ENCODE results near the gene SPINK9.

DNA sequence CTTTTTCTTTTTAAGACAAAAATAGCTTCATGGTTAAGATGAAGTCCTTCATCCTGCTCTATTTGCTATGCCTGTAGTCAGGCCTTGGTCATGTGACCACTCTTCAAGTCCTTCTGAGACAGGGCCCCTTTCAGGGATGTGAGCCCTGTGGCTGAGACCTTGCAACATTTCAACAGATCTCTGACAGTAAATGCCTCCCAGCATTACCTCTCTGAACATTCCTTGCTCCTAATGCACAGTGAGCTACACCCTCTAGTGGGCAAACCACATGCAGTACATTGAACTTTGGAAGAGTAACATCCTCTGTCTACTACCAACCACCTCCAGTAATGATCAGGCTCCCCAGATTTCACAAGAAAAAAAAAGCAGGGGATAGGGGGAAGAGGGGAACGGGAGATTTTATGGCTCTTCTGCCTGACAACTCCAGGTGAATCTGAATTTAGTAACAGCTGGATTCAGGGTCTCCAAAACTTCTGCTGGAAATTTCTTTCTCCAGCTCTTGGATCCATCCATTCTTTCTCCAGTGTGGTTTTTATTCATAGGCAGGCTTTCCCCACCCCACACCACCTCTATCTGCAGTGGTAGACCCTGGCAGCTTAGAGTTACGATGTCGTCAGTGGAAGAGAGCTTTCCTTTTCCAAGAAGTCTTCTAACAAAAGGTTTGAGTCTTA, 39.5 kb downstream of the SPINK9 start:
- TF ChIP-seq, protein P1, sequence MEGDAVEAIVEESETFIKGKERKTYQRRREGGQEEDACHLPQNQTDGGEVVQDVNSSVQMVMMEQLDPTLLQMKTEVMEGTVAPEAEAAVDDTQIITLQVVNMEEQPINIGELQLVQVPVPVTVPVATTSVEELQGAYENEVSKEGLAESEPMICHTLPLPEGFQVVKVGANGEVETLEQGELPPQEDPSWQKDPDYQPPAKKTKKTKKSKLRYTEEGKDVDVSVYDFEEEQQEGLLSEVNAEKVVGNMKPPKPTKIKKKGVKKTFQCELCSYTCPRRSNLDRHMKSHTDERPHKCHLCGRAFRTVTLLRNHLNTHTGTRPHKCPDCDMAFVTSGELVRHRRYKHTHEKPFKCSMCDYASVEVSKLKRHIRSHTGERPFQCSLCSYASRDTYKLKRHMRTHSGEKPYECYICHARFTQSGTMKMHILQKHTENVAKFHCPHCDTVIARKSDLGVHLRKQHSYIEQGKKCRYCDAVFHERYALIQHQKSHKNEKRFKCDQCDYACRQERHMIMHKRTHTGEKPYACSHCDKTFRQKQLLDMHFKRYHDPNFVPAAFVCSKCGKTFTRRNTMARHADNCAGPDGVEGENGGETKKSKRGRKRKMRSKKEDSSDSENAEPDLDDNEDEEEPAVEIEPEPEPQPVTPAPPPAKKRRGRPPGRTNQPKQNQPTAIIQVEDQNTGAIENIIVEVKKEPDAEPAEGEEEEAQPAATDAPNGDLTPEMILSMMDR (IDR thresholded peaks at IDR 0.05; ENCODE audit: poor library complexity), result peak; percentile 82
- TF ChIP-seq EZH2 (IDR thresholded peaks at IDR 0.05; ENCODE audit: borderline replicate concordance) (no peak), EZH2phosphoT487 (IDR thresholded peaks at IDR 0.05; ENCODE audit: low read depth, severe bottlenecking, unreplicated experiment) (no peak)

Data from hepatocyte (in vitro differentiated cells).